ENCODE results near the gene TMSB4X. TPM values are rescaled to one million over a fixed set of nuclear protein-coding genes. Genes with fewer than 3 reads are reported as not detected.
"Not testable (repeated sequence)": the region's sequence is repeated elsewhere in the genome, so short reads cannot be mapped to it uniquely, and the experiment has no call there.

The TMSB4X gene
- total RNA-seq, 2 experiments from 2014 or later: 10,813 to 11,021 TPM

GRCh38 chrX:12979026-12979607 is 4.2 kb downstream of the TMSB4X start:
- Mint-ChIP-seq H3K9me3 (no peaks in the 10 kb centered on the region), H3K4me3 (peak overlapping the region; percentile 89), H3K36me3 (ENCODE audit: low read depth) (peaks cover 47% of the 10 kb centered on the region), H3K4me1 (peaks cover 54% of the 10 kb centered on the region), H3K27me3 (no peaks in the 10 kb centered on the region), H3K27ac (peak overlapping the region; percentile 97)
- no peak for DNase-seq
- POLR2A ChIA-PET: interaction anchor here (0.8 to 25.0 kb wide), 12 partner anchors 11 to 674 kb away, joined by 3 to 1502 read pairs (median 20); partner anchors contain the start of gene TCEANC
- CTCF ChIA-PET: interaction anchor here (0.6 to 14.0 kb wide), 14 partner anchors 9 to 509 kb away, joined by 3 to 210 read pairs (median 6); no protein-coding TSS in a partner anchor

- POLR2A ChIA-PET: interaction anchor here (1.2 to 25.0 kb wide), 10 partner anchors 11 to 509 kb away, joined by 4 to 1502 read pairs (median 28); no protein-coding TSS in a partner anchor
- H3K4me3 Mint-ChIP-seq: peak overlapping the region; percentile 89
- peaks cover 47% of the 10 kb centered on the region for H3K36me3 Mint-ChIP-seq (ENCODE audit: low read depth)
- DNase-seq: no peak
- CTCF ChIA-PET: interaction anchor here (0.6 to 14.0 kb wide), 9 partner anchors 9 to 509 kb away, joined by 3 to 210 read pairs (median 9); no protein-coding TSS in a partner anchor
- H3K9me3 Mint-ChIP-seq: no peaks in the 10 kb centered on the region
- H3K27me3 Mint-ChIP-seq: no peaks in the 10 kb centered on the region
- H3K4me1 Mint-ChIP-seq: peaks cover 59% of the 10 kb centered on the region
- H3K27ac Mint-ChIP-seq: peak overlapping the region; percentile 97
Measured at GRCh38 chrX:12979616-12980015, 4.7 kb downstream of the TMSB4X start.

- H3K27ac Mint-ChIP-seq: peak overlapping the region; percentile 97
Measured at GRCh38 chrX:12980039-12980438, 5.1 kb downstream of the TMSB4X start.

GRCh38 chrX:12981880-12982279 is 7.0 kb downstream of the TMSB4X start:
- H3K4me1 Mint-ChIP-seq: peaks cover 78% of the 10 kb centered on the region
- peak overlapping the region; percentile 83 for H3K27ac Mint-ChIP-seq
- no peak overlapping the region for H3K4me3 Mint-ChIP-seq
- H3K27me3 Mint-ChIP-seq: no peaks in the 10 kb centered on the region
- ChIA-PET POLR2A (interaction anchor here (1.4 to 25.0 kb wide), 5 partner anchors 9 to 103 kb away, joined by 5 to 1502 read pairs (median 693); partner anchors contain the start of gene TMSB4X), CTCF (interaction anchor here (1.2 to 14.0 kb wide), 2 partner anchors 70 to 107 kb away, joined by 4 to 210 read pairs; no protein-coding TSS in a partner anchor)
- no peak for DNase-seq
- H3K9me3 Mint-ChIP-seq: peaks cover 3% of the 10 kb centered on the region
- H3K36me3 Mint-ChIP-seq (ENCODE audit: low read depth): peaks cover 31% of the 10 kb centered on the region

More at GRCh38 chrX:12980039-12980438, 5.1 kb downstream of the TMSB4X start:
- ChIA-PET CTCF (interaction anchor here (1.0 to 14.0 kb wide), 6 partner anchors 10 to 109 kb away, joined by 3 to 210 read pairs (median 22); no protein-coding TSS in a partner anchor), POLR2A (interaction anchor here (1.0 to 25.0 kb wide), 7 partner anchors 12 to 508 kb away, joined by 3 to 1502 read pairs (median 94); no protein-coding TSS in a partner anchor)
- H3K9me3 Mint-ChIP-seq, H3K27me3 Mint-ChIP-seq, DNase-seq: not testable (repeated sequence)
- Mint-ChIP-seq H3K4me3 (peak overlapping the region; percentile 89), H3K4me1 (peaks cover 62% of the 10 kb centered on the region), H3K36me3 (ENCODE audit: low read depth) (peaks cover 43% of the 10 kb centered on the region)

- peaks cover 74% of the 10 kb centered on the region for H3K4me1 Mint-ChIP-seq
- H3K9me3 Mint-ChIP-seq: peaks cover 3% of the 10 kb centered on the region
- peak overlapping the region; percentile 100 for H3K27ac Mint-ChIP-seq
- H3K27me3 Mint-ChIP-seq: no peaks in the 10 kb centered on the region
- ChIA-PET POLR2A (interaction anchor here (0.5 to 25.0 kb wide), 8 partner anchors 9 to 126 kb away, joined by 3 to 1502 read pairs (median 68); partner anchors contain the start of gene TMSB4X), CTCF (interaction anchor here (1.0 to 2.5 kb wide), 6 partner anchors 14 to 107 kb away, joined by 3 to 10 read pairs (median 4); no protein-coding TSS in a partner anchor)
- H3K4me3 Mint-ChIP-seq: peak overlapping the region; percentile 48
- DNase-seq: peak; percentile 72
- H3K36me3 Mint-ChIP-seq (ENCODE audit: low read depth): peaks cover 13% of the 10 kb centered on the region
Measured at GRCh38 chrX:12984603-12985319, 9.9 kb downstream of the TMSB4X start.

- peaks cover 71% of the 10 kb centered on the region for H3K4me1 Mint-ChIP-seq
- ChIA-PET POLR2A (interaction anchor here (0.5 to 25.0 kb wide), 7 partner anchors 13 to 126 kb away, joined by 3 to 1502 read pairs (median 113); partner anchors contain the start of gene TMSB4X), CTCF (interaction anchor here (1.0 to 2.5 kb wide), 5 partner anchors 14 to 107 kb away, joined by 4 to 10 read pairs (median 5); no protein-coding TSS in a partner anchor)
- peaks cover 3% of the 10 kb centered on the region for H3K9me3 Mint-ChIP-seq
- peak overlapping the region; percentile 48 for H3K4me3 Mint-ChIP-seq
- H3K27ac Mint-ChIP-seq: peak overlapping the region; percentile 100
- no peak for DNase-seq
- H3K36me3 Mint-ChIP-seq (ENCODE audit: low read depth): peaks cover 13% of the 10 kb centered on the region
- H3K27me3 Mint-ChIP-seq: no peaks in the 10 kb centered on the region
Measured at GRCh38 chrX:12985331-12985730, 10.4 kb downstream of the TMSB4X start.

- CTCF ChIA-PET: interaction anchor here (0.9 to 2.5 kb wide), 4 partner anchors 13 to 106 kb away, joined by 3 to 10 read pairs (median 4); no protein-coding TSS in a partner anchor
- no peaks in the 10 kb centered on the region for H3K27me3 Mint-ChIP-seq
- H3K4me3 Mint-ChIP-seq: peak overlapping the region; percentile 53
Measured at GRCh38 chrX:12986164-12986779, 11.4 kb downstream of the TMSB4X start.

GRCh38 chrX:12986886-12987285 is 12.0 kb downstream of the TMSB4X start:
- ChIA-PET CTCF (interaction anchor here (0.9 to 1.4 kb wide), 2 partner anchors 40 to 99 kb away, joined by 3 to 4 read pairs; no protein-coding TSS in a partner anchor), POLR2A (interaction anchor here (2.9 to 25.0 kb wide), 5 partner anchors 14 to 98 kb away, joined by 22 to 1502 read pairs (median 693); partner anchors contain the start of gene TMSB4X)
- H3K27me3 Mint-ChIP-seq: no peaks in the 10 kb centered on the region
- peaks cover 3% of the 10 kb centered on the region for H3K9me3 Mint-ChIP-seq
- peak overlapping the region; percentile 100 for H3K27ac Mint-ChIP-seq
- DNase-seq: no peak
- peaks cover 62% of the 10 kb centered on the region for H3K4me1 Mint-ChIP-seq
- peaks cover 17% of the 10 kb centered on the region for H3K36me3 Mint-ChIP-seq (ENCODE audit: low read depth)
- H3K4me3 Mint-ChIP-seq: peak overlapping the region; percentile 53

More at GRCh38 chrX:12986164-12986779, 11.4 kb downstream of the TMSB4X start:
- Mint-ChIP-seq H3K9me3 (peaks cover 3% of the 10 kb centered on the region), H3K36me3 (ENCODE audit: low read depth) (peaks cover 13% of the 10 kb centered on the region), H3K27ac (peak overlapping the region; percentile 100), H3K4me1 (peaks cover 65% of the 10 kb centered on the region)
- POLR2A ChIA-PET: interaction anchor here (2.9 to 25.0 kb wide), 5 partner anchors 14 to 98 kb away, joined by 22 to 1502 read pairs (median 693); partner anchors contain the start of gene TMSB4X
- DNase-seq: no peak

GRCh38 chrX:12987340-12987739 is 12.4 kb downstream of the TMSB4X start:
- no peak for DNase-seq
- H3K4me1 Mint-ChIP-seq: peaks cover 59% of the 10 kb centered on the region
- H3K4me3 Mint-ChIP-seq: no peak overlapping the region
- H3K27ac Mint-ChIP-seq: peak overlapping the region; percentile 100
- ChIA-PET POLR2A (interaction anchor here (0.9 to 25.0 kb wide), 5 partner anchors 9 to 97 kb away, joined by 4 to 1502 read pairs (median 693); partner anchors contain the start of gene TMSB4X), CTCF (interaction anchor here (1.4 kb wide), 1 partner anchor 99 kb away, joined by 4 read pairs; no protein-coding TSS in a partner anchor)
- H3K27me3 Mint-ChIP-seq: no peaks in the 10 kb centered on the region
- H3K9me3 Mint-ChIP-seq: peaks cover 3% of the 10 kb centered on the region
- H3K36me3 Mint-ChIP-seq (ENCODE audit: low read depth): peaks cover 17% of the 10 kb centered on the region

- ChIA-PET POLR2A (interaction anchor here (0.9 to 25.0 kb wide), 3 partner anchors 10 to 97 kb away, joined by 4 to 1502 read pairs (median 693); no protein-coding TSS in a partner anchor), CTCF (no interaction called here)
- H3K9me3 Mint-ChIP-seq: peaks cover 3% of the 10 kb centered on the region
- no peak for DNase-seq
- H3K27ac Mint-ChIP-seq: no peak overlapping the region
- no peaks in the 10 kb centered on the region for H3K27me3 Mint-ChIP-seq
- no peak overlapping the region for H3K4me3 Mint-ChIP-seq
- peaks cover 17% of the 10 kb centered on the region for H3K36me3 Mint-ChIP-seq (ENCODE audit: low read depth)
- H3K4me1 Mint-ChIP-seq: peaks cover 51% of the 10 kb centered on the region
Measured at GRCh38 chrX:12987900-12988594, 13.1 kb downstream of the TMSB4X start.

GRCh38 chrX:12988797-12989196 is 13.9 kb downstream of the TMSB4X start:
- Mint-ChIP-seq H3K27me3 (no peaks in the 10 kb centered on the region), H3K36me3 (ENCODE audit: low read depth) (peaks cover 13% of the 10 kb centered on the region), H3K9me3 (peaks cover 3% of the 10 kb centered on the region), H3K4me3 (no peak overlapping the region), H3K4me1 (peaks cover 44% of the 10 kb centered on the region), H3K27ac (no peak overlapping the region)
- ChIA-PET POLR2A (interaction anchor here (20.3 to 25.0 kb wide), 2 partner anchors 16 to 96 kb away, joined by 693 to 1502 read pairs; no protein-coding TSS in a partner anchor), CTCF (no interaction called here)
- DNase-seq: no peak

Data from activated CD4-positive, alpha-beta memory T cell treated with anti-CD3 and anti-CD28 coated beads, Interleukin-2, amount 10 ng/mL, durations not matched to agents 7 days and 5 days (primary cell).